Medulla oblongata (tissue), 1 donor: Measurements from ENCODE around the gene LMF1.
"Not testable (repeated sequence)": the region's sequence is repeated elsewhere in the genome, so short reads cannot be mapped to it uniquely, and the experiment has no call there.

Experiments
- DNase-seq: peaks from one replicate; pipeline ENCODE4 v3.0.0-alpha.2; 2015; ENCODE audit errors: extremely low spot score

Gene LMF1

GRCh38 chr16:971582-971905, 760 bp upstream of the LMF1 start:
- DNase-seq: no peak

- DNase-seq: no peak
These were observed 408 bp downstream of the LMF1 start for GRCh38 chr16:970386-970765.

- DNase-seq: peak; percentile 23
These were observed 1.0 kb downstream of the LMF1 start for GRCh38 chr16:969508-970385.

GRCh38 chr16:968620-969019, 2.2 kb downstream of the LMF1 start:
- no peak for DNase-seq

- DNase-seq: no peak
These were observed 3.1 kb downstream of the LMF1 start for GRCh38 chr16:967546-968295.

- DNase-seq: no peak
These were observed 3.7 kb downstream of the LMF1 start for GRCh38 chr16:967077-967541.

- no peak for DNase-seq
These were observed 4.3 kb downstream of the LMF1 start for GRCh38 chr16:966505-966904.

GRCh38 chr16:966035-966434, 4.7 kb downstream of the LMF1 start:
- DNase-seq: no peak

- no peak for DNase-seq
These were observed 5.3 kb downstream of the LMF1 start for GRCh38 chr16:965487-965886.

GRCh38 chr16:965036-965395, 5.8 kb downstream of the LMF1 start:
- no peak for DNase-seq

GRCh38 chr16:964356-965035, 6.3 kb downstream of the LMF1 start:
- peak; percentile 61 for DNase-seq

GRCh38 chr16:963913-964312, 6.9 kb downstream of the LMF1 start:
- no peak for DNase-seq

GRCh38 chr16:962901-963814, 7.6 kb downstream of the LMF1 start:
- no peak for DNase-seq

- no peak for DNase-seq
These were observed 8.4 kb downstream of the LMF1 start for GRCh38 chr16:962366-962765.

GRCh38 chr16:959232-960040, 11.3 kb downstream of the LMF1 start:
- DNase-seq: no peak

- DNase-seq: not testable (repeated sequence)
These were observed 15.0 kb downstream of the LMF1 start for GRCh38 chr16:955766-956165.

- DNase-seq: not testable (repeated sequence)
These were observed 17.0 kb downstream of the LMF1 start for GRCh38 chr16:953818-954217.

GRCh38 chr16:952321-952720, 18.5 kb downstream of the LMF1 start:
- peak; percentile 23 for DNase-seq

GRCh38 chr16:951660-952301, 19.0 kb downstream of the LMF1 start:
- no peak for DNase-seq
